Stomach (tissue), 4 donors: Measurements from ENCODE around the gene ERI2.

Source experiments
- EP300 ChIP-seq: sonication (generic); formaldehyde crosslinking; IDR thresholded peaks from one replicate; pipeline ENCODE4 v1.6.1; 2017; ENCODE audit warnings: antibody characterized with exemption
- POLR2A ChIP-seq, 4 donors: fragments of 450-650 bp; IDR thresholded peaks; one replicate each; pipeline ENCODE4 v1.6.1; 2016; ENCODE audit warnings: antibody characterized with exemption in 4 of 4, control low read depth in 2 of 4, mild to moderate bottlenecking in 1 of 4, moderate library complexity in 1 of 4
- POLR2AphosphoS5 ChIP-seq, 3 donors: sonication (generic); formaldehyde crosslinking; IDR thresholded peaks; one replicate each; pipeline ENCODE4 v1.6.1; 2016; ENCODE audit warnings: antibody characterized with exemption in 3 of 3
- TF ChIP-seq, protein P1 (sequence below), 7 experiments: fragments of 450-650 bp in 4 of 7; fragments of 200-600 bp in 3 of 7; sonication (generic) in 3 of 7; IDR thresholded peaks; one replicate each; pipeline ENCODE4 v1.5.1; 2016 to 2019; ENCODE audit warnings: antibody characterized with exemption in 7 of 7, control low read depth in 2 of 7, mild to moderate bottlenecking in 1 of 7

DNA sequence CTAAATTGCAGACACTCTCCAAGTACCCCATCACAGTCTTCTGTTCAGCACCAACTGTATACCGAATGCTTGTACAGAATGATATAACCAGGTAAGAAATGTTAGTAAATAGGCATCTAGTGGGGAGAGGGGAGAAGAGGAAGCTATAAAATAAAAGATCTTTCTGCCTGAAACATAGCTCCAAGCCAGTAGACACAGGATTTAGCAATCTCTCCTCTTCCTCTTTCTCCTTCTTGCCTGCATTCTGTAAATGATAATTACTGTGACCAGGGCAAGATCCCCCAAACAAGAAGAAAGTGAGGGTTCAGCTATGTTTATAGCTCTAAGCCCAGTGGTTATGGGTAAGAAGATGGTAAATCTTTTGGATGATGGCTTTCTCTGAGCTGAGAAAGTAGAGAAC is 24.6 kb downstream of the ERI2 start:
- TF ChIP-seq, protein P1, sequence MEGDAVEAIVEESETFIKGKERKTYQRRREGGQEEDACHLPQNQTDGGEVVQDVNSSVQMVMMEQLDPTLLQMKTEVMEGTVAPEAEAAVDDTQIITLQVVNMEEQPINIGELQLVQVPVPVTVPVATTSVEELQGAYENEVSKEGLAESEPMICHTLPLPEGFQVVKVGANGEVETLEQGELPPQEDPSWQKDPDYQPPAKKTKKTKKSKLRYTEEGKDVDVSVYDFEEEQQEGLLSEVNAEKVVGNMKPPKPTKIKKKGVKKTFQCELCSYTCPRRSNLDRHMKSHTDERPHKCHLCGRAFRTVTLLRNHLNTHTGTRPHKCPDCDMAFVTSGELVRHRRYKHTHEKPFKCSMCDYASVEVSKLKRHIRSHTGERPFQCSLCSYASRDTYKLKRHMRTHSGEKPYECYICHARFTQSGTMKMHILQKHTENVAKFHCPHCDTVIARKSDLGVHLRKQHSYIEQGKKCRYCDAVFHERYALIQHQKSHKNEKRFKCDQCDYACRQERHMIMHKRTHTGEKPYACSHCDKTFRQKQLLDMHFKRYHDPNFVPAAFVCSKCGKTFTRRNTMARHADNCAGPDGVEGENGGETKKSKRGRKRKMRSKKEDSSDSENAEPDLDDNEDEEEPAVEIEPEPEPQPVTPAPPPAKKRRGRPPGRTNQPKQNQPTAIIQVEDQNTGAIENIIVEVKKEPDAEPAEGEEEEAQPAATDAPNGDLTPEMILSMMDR (IDR thresholded peaks at IDR 0.05), result no peak
- TF ChIP-seq EP300 (no peak), POLR2A (IDR thresholded peaks at IDR 0.05) (no peak), POLR2AphosphoS5 (IDR thresholded peaks at IDR 0.05) (no peak)
